Subcutaneous adipose tissue (tissue), 4 donors: ENCODE data around the gene LYPD1. TPM values are rescaled to one million over a fixed set of nuclear protein-coding genes. Genes with fewer than 3 reads are reported as not detected.

Source experiments
- total RNA-seq, 4 donors: library from RNA; depleted of rRNA; stranded (reverse); fragments of >200 nt; gene quantifications; one replicate each; pipeline ENCODE4 v1.1.0, GENCODE V29; 2016
- TF ChIP-seq, protein P1 (sequence below): fragments of 450-650 bp; IDR thresholded peaks from one replicate; pipeline ENCODE4 v1.5.1; 2016; ENCODE audit warnings: low read depth, mild to moderate bottlenecking, control low read depth, antibody characterized with exemption, moderate library complexity

LYPD1 gene
- total RNA-seq, 4 donors from 2014 or later = 0.66 to 1.5 TPM; not detected in 2

DNA sequence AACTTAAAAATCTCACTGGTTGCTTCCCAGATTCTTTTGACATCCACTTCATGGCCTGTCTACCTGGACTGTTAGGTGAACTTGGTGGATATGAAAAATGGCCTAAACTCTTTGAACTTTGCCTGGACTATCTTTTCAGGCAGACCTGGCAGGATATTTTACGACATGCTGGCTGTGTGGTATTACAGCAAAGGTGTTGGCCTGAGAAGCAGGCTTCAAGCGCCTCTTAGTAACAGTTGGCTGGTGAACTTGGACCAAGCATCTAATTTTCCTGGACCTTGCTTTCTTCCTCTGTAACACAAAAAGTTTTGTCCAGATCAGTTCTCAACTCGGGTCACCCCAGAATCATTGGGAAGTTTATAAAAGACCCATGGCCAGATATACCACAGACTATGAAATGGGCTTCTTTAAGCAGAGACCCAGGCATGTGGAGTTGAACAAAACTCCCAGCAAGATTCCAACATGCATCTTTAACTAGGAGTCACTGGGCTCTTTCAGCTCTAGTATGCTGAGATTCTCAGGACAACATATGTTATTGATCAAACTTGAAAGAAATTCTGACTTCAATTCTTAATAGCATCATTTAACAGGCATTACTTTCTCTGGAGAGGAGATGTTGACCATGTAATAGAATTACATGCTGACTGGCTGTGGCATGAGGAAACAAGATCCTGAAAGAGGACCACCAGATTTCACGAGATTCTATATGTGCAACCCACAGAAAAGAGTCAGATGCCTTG is 4.4 kb downstream of the LYPD1 start:
- TF ChIP-seq, protein P1, sequence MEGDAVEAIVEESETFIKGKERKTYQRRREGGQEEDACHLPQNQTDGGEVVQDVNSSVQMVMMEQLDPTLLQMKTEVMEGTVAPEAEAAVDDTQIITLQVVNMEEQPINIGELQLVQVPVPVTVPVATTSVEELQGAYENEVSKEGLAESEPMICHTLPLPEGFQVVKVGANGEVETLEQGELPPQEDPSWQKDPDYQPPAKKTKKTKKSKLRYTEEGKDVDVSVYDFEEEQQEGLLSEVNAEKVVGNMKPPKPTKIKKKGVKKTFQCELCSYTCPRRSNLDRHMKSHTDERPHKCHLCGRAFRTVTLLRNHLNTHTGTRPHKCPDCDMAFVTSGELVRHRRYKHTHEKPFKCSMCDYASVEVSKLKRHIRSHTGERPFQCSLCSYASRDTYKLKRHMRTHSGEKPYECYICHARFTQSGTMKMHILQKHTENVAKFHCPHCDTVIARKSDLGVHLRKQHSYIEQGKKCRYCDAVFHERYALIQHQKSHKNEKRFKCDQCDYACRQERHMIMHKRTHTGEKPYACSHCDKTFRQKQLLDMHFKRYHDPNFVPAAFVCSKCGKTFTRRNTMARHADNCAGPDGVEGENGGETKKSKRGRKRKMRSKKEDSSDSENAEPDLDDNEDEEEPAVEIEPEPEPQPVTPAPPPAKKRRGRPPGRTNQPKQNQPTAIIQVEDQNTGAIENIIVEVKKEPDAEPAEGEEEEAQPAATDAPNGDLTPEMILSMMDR = no peak

DNA sequence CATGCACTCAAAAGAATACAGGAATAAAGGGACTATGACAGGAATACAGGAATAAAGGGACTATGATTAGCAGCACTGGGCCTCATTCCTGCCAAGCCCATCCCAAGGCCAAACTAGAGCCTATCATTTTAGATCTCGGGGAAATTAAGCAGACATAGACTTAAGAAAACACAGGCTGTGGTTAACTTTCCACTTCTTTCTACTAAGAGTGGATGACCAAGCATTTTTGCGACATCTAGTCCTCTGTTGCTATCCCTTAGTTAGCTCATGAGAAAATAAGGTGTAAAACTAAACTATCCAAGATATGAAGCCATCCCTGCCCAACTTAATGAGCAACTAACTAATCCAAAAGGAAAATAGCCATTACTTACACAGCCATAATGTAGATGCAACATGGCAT is 5.9 kb downstream of the LYPD1 start:
- TF ChIP-seq, protein P1 = no peak

DNA sequence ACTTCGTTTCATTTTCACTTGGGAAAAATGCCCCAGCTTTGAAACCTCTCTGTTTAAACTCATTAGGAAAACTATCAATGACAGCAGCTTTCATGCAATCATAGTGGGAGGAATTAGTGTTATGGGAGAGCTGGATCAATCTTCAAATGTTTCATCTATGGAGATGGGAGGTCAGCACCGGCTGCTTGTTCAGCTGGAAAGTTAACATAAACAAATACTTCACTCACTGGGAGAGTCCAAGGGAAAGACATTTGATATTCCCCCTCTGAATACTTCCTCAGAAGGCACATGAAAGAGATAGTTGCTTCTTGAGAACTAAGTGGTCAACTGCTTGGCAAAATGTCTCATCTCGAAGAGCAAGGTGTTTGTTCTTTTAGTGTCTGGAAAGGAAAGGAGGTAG is 7.3 kb downstream of the LYPD1 start:
- TF ChIP-seq, protein P1 = no peak

DNA sequence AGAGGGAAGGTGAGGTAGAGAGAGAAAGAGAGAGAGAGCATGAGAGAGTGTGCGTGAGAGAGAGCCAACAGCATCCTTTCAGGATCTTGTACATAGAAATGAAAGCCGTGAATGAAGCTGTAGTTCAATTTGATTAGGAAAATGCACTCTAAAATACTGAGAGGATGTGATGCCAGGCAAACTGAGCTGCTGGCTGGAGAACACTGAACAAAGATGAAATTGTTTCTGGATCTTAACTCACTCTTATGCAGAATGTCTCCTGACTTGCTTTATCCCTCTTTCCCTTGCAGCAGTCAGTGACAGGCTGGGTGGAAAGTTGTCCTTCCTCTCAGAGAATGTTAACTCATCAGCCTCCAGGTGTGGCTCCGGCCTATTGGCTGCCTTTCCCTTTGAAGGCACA is 10.7 kb downstream of the LYPD1 start:
- TF ChIP-seq, protein P1 = no peak

DNA sequence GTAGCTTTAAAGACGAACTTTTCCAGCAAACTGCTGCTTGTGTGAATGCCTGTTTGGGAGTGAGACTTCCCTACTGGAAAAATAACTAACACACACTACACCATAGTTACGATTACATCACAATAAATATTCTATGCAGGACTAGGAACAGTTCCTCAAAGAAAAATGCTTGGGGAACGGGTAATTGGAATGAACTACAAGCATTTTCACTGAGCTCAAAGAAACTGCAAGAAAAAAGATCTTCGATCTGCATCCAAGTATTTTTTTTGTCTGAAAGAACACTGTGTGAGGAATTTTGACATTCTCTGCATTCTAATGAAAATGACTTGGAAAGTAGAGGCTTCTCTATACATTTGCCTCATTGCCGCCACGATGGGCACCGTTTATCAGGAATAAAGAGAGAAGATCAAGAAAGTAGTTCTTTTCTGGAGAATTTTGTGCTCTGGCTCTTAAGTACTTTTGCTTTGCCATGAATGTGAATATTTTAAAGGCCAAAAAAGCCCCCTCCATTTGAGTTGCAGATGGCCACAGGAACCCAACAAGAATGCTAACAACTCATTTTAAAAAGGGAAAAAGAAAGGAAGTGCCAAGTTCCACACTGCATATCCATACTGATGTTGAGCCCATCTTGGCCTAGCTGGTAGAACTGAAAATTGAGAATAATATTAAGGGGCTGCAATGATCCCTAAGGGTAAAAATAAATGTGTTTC is 13.6 kb downstream of the LYPD1 start:
- TF ChIP-seq, protein P1 = no peak

DNA sequence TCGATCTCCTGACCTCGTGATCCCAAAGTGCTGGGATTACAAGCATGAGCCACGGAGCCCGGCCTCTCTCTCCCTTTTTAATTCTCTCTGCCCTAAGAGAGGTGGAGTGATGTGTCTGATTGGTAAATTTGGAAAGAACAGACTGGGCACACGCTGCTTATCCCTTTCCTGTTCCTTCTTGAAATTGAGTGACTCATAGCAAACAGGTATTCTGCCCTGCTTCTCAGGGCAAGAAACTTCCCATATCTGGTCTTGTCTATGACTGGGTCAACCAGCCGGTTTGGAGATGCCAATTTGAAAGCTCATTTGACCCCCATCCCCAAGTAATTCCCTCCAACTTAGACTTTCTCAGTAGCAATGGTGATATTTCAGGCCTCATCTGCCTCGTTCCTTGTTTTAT is 15.0 kb downstream of the LYPD1 start:
- TF ChIP-seq, protein P1 = no peak

DNA sequence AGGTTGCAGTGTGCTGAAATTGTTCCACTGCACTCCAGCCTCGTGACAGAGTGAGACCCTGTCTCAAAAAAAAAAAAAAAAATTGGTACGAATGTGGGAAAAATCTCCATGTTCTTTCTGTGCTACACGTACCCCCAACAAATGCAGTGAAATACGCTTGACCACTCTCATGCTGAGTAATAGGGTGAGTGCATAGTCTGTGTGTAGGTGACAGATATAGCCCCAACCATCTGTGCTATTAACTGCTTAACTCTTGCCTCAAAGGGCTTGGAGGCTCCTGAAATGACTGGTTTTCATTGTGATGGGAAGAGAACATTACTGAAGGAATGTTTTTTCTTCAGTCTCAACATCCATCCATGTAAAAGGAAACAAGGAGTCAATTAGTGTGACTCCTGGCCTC is 15.7 kb downstream of the LYPD1 start:
- TF ChIP-seq, protein P1 = no peak
